Glutamatergic neuron (in vitro differentiated cells): ENCODE results near the gene LRRC18. TPM values are rescaled to one million over a fixed set of nuclear protein-coding genes. Genes with fewer than 3 reads are reported as not detected.

Experiments
- DNase-seq: peaks from one replicate; pipeline ENCODE4 v3.0.0; 2022
- H3K27ac Mint-ChIP-seq: one replicate; pipeline ENCODE4 v1.8.0; 2020; ENCODE audit warnings: mild to moderate bottlenecking, mixed read lengths, inconsistent platforms; ENCODE audit not compliant: unreplicated experiment
- H3K27me3 Mint-ChIP-seq: one replicate; pipeline ENCODE4 v1.8.0; 2020; ENCODE audit warnings: mild to moderate bottlenecking, moderate library complexity, mixed read lengths, inconsistent platforms; ENCODE audit not compliant: unreplicated experiment
- H3K36me3 Mint-ChIP-seq: one replicate; pipeline ENCODE4 v1.8.0; 2020; ENCODE audit warnings: mild to moderate bottlenecking, mixed read lengths, inconsistent platforms; ENCODE audit not compliant: unreplicated experiment
- H3K4me1 Mint-ChIP-seq: one replicate; pipeline ENCODE4 v1.8.0; 2020; ENCODE audit warnings: mild to moderate bottlenecking, low read depth, mixed read lengths, inconsistent platforms; ENCODE audit not compliant: unreplicated experiment
- H3K4me3 Mint-ChIP-seq: one replicate; pipeline ENCODE4 v1.8.0; 2020; ENCODE audit warnings: mild to moderate bottlenecking, mixed read lengths, inconsistent platforms; ENCODE audit not compliant: unreplicated experiment
- H3K9me3 Mint-ChIP-seq: one replicate; pipeline ENCODE4 v1.8.0; 2020; ENCODE audit warnings: mild to moderate bottlenecking, moderate library complexity, mixed read lengths, inconsistent platforms; ENCODE audit not compliant: unreplicated experiment
- total RNA-seq: library from RNA; stranded (reverse); fragmentation: NEBNext Ultra II Directional; extraction: Animal tissue kit (Norgen Biotek cat#: 25700); gene quantifications from one replicate; pipeline ENCODE4 v1.2.1, GENCODE V29; 2021; ENCODE audit not compliant: unreplicated experiment
- TF ChIP-seq, protein P1 (sequence below): fragments of 200-600 bp; sonication (generic); IDR thresholded peaks from one replicate; pipeline ENCODE4 v1.5.0; 2021; ENCODE audit not compliant: partially characterized antibody, unreplicated experiment

Gene LRRC18
- total RNA-seq, 1 donor from 2014 or later: not detected

DNA sequence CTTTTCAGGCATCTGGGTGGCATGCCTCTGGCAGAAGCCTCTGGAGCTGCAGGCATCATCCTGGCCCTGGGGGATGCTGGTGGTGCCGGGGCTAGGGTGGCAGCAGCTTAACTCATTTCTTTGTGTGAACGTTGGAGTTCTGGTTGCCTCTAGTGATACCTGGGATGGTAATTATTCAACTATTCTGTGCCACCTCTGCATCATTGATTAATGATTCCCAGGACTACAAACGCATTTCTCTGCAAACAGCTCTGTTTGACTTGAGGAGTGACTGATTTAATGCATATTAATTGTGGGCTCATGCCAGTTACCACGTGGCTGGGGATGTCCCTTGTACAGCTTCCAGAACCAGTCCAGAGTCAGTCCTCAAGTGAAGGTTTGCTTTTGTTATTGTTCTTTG, 55.9 kb downstream of the LRRC18 start:
- Mint-ChIP-seq H3K27ac (no peak overlapping the region), H3K27me3 (peaks cover 4% of the 10 kb centered on the region), H3K4me1 (no peaks in the 10 kb centered on the region), H3K9me3 (peaks cover 4% of the 10 kb centered on the region), H3K36me3 (peaks cover 8% of the 10 kb centered on the region), H3K4me3 (no peak overlapping the region)
- TF ChIP-seq, protein P1, sequence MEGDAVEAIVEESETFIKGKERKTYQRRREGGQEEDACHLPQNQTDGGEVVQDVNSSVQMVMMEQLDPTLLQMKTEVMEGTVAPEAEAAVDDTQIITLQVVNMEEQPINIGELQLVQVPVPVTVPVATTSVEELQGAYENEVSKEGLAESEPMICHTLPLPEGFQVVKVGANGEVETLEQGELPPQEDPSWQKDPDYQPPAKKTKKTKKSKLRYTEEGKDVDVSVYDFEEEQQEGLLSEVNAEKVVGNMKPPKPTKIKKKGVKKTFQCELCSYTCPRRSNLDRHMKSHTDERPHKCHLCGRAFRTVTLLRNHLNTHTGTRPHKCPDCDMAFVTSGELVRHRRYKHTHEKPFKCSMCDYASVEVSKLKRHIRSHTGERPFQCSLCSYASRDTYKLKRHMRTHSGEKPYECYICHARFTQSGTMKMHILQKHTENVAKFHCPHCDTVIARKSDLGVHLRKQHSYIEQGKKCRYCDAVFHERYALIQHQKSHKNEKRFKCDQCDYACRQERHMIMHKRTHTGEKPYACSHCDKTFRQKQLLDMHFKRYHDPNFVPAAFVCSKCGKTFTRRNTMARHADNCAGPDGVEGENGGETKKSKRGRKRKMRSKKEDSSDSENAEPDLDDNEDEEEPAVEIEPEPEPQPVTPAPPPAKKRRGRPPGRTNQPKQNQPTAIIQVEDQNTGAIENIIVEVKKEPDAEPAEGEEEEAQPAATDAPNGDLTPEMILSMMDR: no peak
- no peak for DNase-seq

DNA sequence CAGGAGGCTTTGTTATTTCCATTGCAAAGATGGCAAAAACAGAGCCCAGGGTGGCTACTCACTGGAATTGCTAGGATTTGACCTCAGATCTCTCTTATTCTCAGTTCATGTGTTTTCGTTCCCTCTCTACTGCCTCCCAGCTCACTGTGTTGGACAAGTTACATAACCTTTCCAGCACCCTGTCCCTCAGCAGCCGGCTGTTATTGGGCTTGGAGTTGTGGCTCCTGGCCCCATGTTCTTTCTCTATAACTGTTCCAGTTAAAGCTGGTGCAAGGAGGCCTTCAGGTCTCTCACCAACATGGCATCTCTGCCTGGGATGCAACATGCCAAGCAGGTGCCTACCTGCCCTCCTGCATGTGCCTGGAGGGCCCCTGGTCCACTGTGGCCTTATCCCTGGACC, 56.8 kb downstream of the LRRC18 start:
- TF ChIP-seq, protein P1: no peak
- H3K27me3 Mint-ChIP-seq: peaks cover 2% of the 10 kb centered on the region
- H3K27ac Mint-ChIP-seq: no peak overlapping the region
- peaks cover 5% of the 10 kb centered on the region for H3K9me3 Mint-ChIP-seq
- DNase-seq: no peak
- no peaks in the 10 kb centered on the region for H3K4me1 Mint-ChIP-seq
- H3K36me3 Mint-ChIP-seq: peaks cover 8% of the 10 kb centered on the region
- no peak overlapping the region for H3K4me3 Mint-ChIP-seq

DNA sequence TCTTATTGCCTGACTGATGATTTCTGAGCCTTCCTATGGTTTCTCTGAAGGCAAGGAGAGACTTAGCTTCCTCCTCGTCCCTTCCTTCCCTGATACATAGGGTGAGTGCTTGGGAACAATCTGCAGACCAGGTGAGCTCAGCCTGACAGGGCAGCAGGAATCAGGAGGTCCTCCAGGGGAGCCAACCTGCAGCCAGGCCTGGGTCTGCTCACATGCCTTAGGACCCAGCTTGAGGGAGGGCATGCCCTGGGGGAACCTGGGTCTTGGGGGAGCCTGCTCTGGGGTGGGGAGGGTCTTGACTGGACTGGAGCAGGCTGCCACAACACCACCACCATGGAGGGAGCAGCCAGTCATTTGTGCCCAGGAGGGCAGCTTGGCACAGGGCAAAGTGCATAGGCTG, 57.7 kb downstream of the LRRC18 start:
- peaks cover 5% of the 10 kb centered on the region for H3K9me3 Mint-ChIP-seq

DNA sequence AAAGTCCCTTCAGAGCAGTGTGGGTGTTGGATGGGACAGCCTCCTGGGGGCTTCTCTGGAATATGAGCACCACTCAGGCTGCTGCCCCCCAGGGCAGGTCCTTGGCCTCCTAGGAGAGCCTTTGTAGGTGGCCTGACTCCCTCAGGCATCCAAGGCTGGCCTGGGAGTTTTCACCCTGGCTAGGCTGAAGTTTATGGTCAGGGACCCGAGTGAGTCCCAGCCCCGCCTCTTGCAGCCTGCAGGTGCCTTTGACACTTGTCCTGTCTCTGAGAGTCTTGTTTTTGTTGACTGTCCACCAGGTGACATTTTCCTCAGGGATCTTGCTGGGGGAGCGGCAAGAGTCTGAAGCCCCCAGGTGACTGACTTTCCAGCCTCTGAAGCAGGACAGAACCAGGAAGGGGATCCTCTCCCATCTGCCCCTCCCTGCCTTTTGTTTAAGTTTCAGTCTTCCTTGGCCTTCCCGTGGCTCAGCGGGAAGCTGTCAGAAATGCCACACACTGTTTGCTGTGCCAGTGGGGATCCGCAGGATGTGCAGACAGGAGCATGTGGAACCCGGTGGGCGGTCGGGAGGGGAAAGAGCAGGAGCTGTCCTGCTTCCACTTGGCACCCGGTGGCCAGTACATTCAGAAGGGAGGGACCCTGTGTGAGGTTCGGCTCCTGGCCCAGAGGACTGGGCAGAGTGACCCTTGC, 59.5 kb downstream of the LRRC18 start:
- H3K27ac Mint-ChIP-seq: no peak overlapping the region
- no peaks in the 10 kb centered on the region for H3K4me1 Mint-ChIP-seq
- peaks cover 5% of the 10 kb centered on the region for H3K9me3 Mint-ChIP-seq
- TF ChIP-seq, protein P1: no peak
- H3K36me3 Mint-ChIP-seq: peaks cover 8% of the 10 kb centered on the region
- H3K4me3 Mint-ChIP-seq: no peak overlapping the region
- H3K27me3 Mint-ChIP-seq: peaks cover 2% of the 10 kb centered on the region
- DNase-seq: no peak

More for the DNA sequence above, 57.7 kb downstream of the LRRC18 start:
- no peaks in the 10 kb centered on the region for H3K4me1 Mint-ChIP-seq
- H3K27ac Mint-ChIP-seq: no peak overlapping the region
- no peak overlapping the region for H3K4me3 Mint-ChIP-seq
- DNase-seq: no peak
- TF ChIP-seq, protein P1: no peak
- H3K36me3 Mint-ChIP-seq: peaks cover 8% of the 10 kb centered on the region
- peaks cover 2% of the 10 kb centered on the region for H3K27me3 Mint-ChIP-seq

DNA sequence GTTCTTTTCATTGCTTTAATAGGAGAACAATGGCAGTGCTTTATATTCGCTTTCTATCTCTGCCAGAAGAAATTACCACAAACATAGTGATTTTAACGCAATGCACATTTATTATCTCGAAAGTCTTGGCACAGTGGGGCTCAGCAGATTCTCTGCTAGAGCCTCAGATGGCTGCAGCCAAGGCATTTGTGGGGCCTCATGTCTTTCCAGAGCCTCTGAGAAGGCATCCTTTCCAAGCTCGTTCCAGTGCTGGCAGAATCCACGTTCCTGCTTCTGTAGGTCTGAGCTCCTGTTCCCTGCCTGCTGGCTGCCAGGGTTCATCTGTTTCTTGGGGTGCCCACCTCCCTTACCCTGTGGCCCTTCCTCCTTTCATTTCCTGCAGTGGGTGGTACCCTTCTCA, 60.2 kb downstream of the LRRC18 start:
- Mint-ChIP-seq H3K4me3 (no peak overlapping the region), H3K4me1 (no peaks in the 10 kb centered on the region), H3K27me3 (peaks cover 2% of the 10 kb centered on the region), H3K27ac (no peak overlapping the region), H3K9me3 (peaks cover 5% of the 10 kb centered on the region), H3K36me3 (peaks cover 8% of the 10 kb centered on the region)
- TF ChIP-seq, protein P1: no peak
- DNase-seq: no peak
